Measurements from ENCODE around the gene DIP2A. TPM values are rescaled to one million over a fixed set of nuclear protein-coding genes. Genes with fewer than 3 reads are reported as not detected.

DIP2A gene
- total RNA-seq, 1 experiment from 2014 or later, result 22.9 TPM

Other genes with a start within 250 kb of the DIP2A start
- gene LSS, start 230.1 kb upstream of the DIP2A start, total RNA-seq (2021; ENCODE audit: unreplicated experiment), result 111 TPM
- gene MCM3AP, start 173.3 kb upstream of the DIP2A start, total RNA-seq (2021; ENCODE audit: unreplicated experiment), result 95.0 TPM
- gene YBEY, start 172.5 kb upstream of the DIP2A start, total RNA-seq (2021; ENCODE audit: unreplicated experiment), result 10.7 TPM
- 12.7 TPM for gene C21orf58, start 135.0 kb upstream of the DIP2A start, total RNA-seq (2021; ENCODE audit: unreplicated experiment)
- gene PCNT, start 134.7 kb upstream of the DIP2A start, total RNA-seq (2021; ENCODE audit: unreplicated experiment), result 44.3 TPM
- gene S100B, start 146.2 kb downstream of the DIP2A start, total RNA-seq (2021; ENCODE audit: unreplicated experiment), result not detected
- gene PRMT2, start 176.8 kb downstream of the DIP2A start, total RNA-seq (2021; ENCODE audit: unreplicated experiment), result 60.5 TPM